HEK293 (cell line): ENCODE data around the gene PAX2.

ENCODE experiments used
- CTCF ChIA-PET: fragments of 350-600 bp; formaldehyde crosslinking; extraction: SDS; loops from one replicate; lab custom pipeline; 2021; ENCODE audit warnings: antibody characterized with exemption; lab: Yijun Ruan, JAX
- POLR2A ChIA-PET: fragments of 300-600 bp; formaldehyde crosslinking; extraction: SDS; loops from one replicate; lab custom pipeline; 2020; ENCODE audit warnings: antibody characterized with exemption, inconsistent platforms; lab: Yijun Ruan, JAX
- H3K27ac ChIP-seq: fragments of 200-500 bp; sonication (Bioruptor generic); 2 replicates; pipeline ENCODE4 v1.5.1; 2014; ENCODE audit warnings: low read depth, low read length, control low read depth, inconsistent platforms; ENCODE audit errors: extremely low read depth
- H3K36me3 ChIP-seq, 2 experiments: fragments of 200-500 bp in 1 of 2; sonication (Bioruptor generic) in 1 of 2; 1 replicate in 1 of 2; 2 replicates in 1 of 2; pipeline ENCODE4 v1.5.1; 2014 to 2017; ENCODE audit warnings: inconsistent platforms in 2 of 2, low read length in 2 of 2; ENCODE audit not compliant: control insufficient read depth in 2 of 2, insufficient read depth in 1 of 2
- H3K4me1 ChIP-seq: fragments of 200-500 bp; sonication (Bioruptor generic); 2 replicates; pipeline ENCODE4 v1.5.1; 2014; ENCODE audit warnings: mild to moderate bottlenecking, low read length, inconsistent platforms; ENCODE audit not compliant: control insufficient read depth, insufficient read depth
- H3K4me3 ChIP-seq: 2 replicates; pipeline ENCODE4 v1.5.1; 2011; ENCODE audit warnings: low read depth, mild to moderate bottlenecking, control low read depth, low read length, moderate library complexity
- H3K9me3 ChIP-seq: fragments of 200-500 bp; sonication (Bioruptor generic); 2 replicates; pipeline ENCODE4 v1.5.1; 2014; ENCODE audit warnings: low read depth, low read length, inconsistent platforms; ENCODE audit not compliant: control insufficient read depth, insufficient read depth
- GLI2 ChIP-seq: fragments of 450-650 bp; formaldehyde crosslinking; IDR thresholded peaks from 2 replicates; pipeline ENCODE4; 2017; ENCODE audit warnings: missing biosample characterization, missing genetic modification characterization, low read depth, borderline replicate concordance
- GLI4 ChIP-seq: fragments of 450-650 bp; formaldehyde crosslinking; IDR thresholded peaks from 2 replicates; pipeline ENCODE4 v1.5.1; 2016; ENCODE audit warnings: missing biosample characterization, missing genetic modification characterization
- OSR2 ChIP-seq: fragments of 450-650 bp; formaldehyde crosslinking; IDR thresholded peaks from 2 replicates; pipeline ENCODE4 v1.5.1; 2016; ENCODE audit warnings: missing biosample characterization, missing genetic modification characterization
- SCRT1 ChIP-seq: fragments of 450-650 bp; formaldehyde crosslinking; IDR thresholded peaks from 2 replicates; pipeline ENCODE4 v1.5.1; 2016; ENCODE audit warnings: missing biosample characterization, missing genetic modification characterization, borderline replicate concordance
- ZFP69B ChIP-seq: fragments of 450-650 bp; formaldehyde crosslinking; IDR thresholded peaks from 2 replicates; pipeline ENCODE4 v1.5.1; 2016; ENCODE audit warnings: missing biosample characterization, missing genetic modification characterization
- ZNF155 ChIP-seq: fragments of 450-650 bp; formaldehyde crosslinking; IDR thresholded peaks from 2 replicates; pipeline ENCODE4 v1.5.1; 2016; ENCODE audit warnings: missing biosample characterization, missing genetic modification characterization
- ZNF202 ChIP-seq: fragments of 450-650 bp; formaldehyde crosslinking; IDR thresholded peaks from 2 replicates; pipeline ENCODE4 v1.5.1; 2016; ENCODE audit warnings: missing biosample characterization, missing genetic modification characterization, borderline replicate concordance
- ZNF335 ChIP-seq: fragments of 450-650 bp; formaldehyde crosslinking; conservative IDR thresholded peaks from 2 replicates; pipeline ENCODE4 v1.5.1; 2016; ENCODE audit warnings: missing biosample characterization, missing genetic modification characterization
- ZNF391 ChIP-seq: fragments of 450-650 bp; formaldehyde crosslinking; IDR thresholded peaks from 2 replicates; pipeline ENCODE4 v1.5.1; 2016; ENCODE audit warnings: low read depth, missing biosample characterization, missing genetic modification characterization, borderline replicate concordance
- ZNF521 ChIP-seq: fragments of 450-650 bp; formaldehyde crosslinking; IDR thresholded peaks from 2 replicates; pipeline ENCODE4 v1.5.1; 2017; ENCODE audit warnings: missing biosample characterization, mild to moderate bottlenecking, missing genetic modification characterization
- ZNF571 ChIP-seq: fragments of 450-650 bp; formaldehyde crosslinking; IDR thresholded peaks from 2 replicates; pipeline ENCODE4 v1.5.0; 2017; ENCODE audit warnings: missing biosample characterization, missing genetic modification characterization
- ZNF658 ChIP-seq: fragments of 450-650 bp; formaldehyde crosslinking; IDR thresholded peaks from 2 replicates; pipeline ENCODE4; 2016; ENCODE audit warnings: missing biosample characterization, missing genetic modification characterization
- TF ChIP-seq, protein P1 (sequence below): fragments of 450-650 bp; formaldehyde crosslinking; IDR thresholded peaks from 2 replicates; pipeline ENCODE4 v1.5.1; 2016; ENCODE audit warnings: missing biosample characterization, missing genetic modification characterization
- TF ChIP-seq, protein P2 (sequence below): fragments of 450-650 bp; formaldehyde crosslinking; conservative IDR thresholded peaks from 2 replicates; pipeline ENCODE4 v1.5.1; 2016; ENCODE audit warnings: low read depth, missing biosample characterization, missing genetic modification characterization
- TF ChIP-seq, protein P3 (sequence below): fragments of 450-650 bp; formaldehyde crosslinking; IDR thresholded peaks from 2 replicates; pipeline ENCODE4 v1.5.1; 2016; ENCODE audit warnings: missing biosample characterization, missing genetic modification characterization
- TF ChIP-seq, protein P4 (sequence below): fragments of 450-650 bp; formaldehyde crosslinking; IDR thresholded peaks from 2 replicates; pipeline ENCODE4 v1.5.1; 2016; ENCODE audit warnings: missing biosample characterization, missing genetic modification characterization, low read depth
- TF ChIP-seq, protein P5 (sequence below): fragments of 450-650 bp; formaldehyde crosslinking; IDR thresholded peaks from 2 replicates; pipeline ENCODE4 v1.5.1; 2016; ENCODE audit warnings: missing biosample characterization, missing genetic modification characterization
- TF ChIP-seq, protein P6 (sequence below): fragments of 450-650 bp; formaldehyde crosslinking; IDR thresholded peaks from 2 replicates; pipeline ENCODE4 v1.5.1; 2017; ENCODE audit warnings: missing biosample characterization, missing genetic modification characterization
- TF ChIP-seq, protein P7 (sequence below): fragments of 450-650 bp; formaldehyde crosslinking; IDR thresholded peaks from 2 replicates; pipeline ENCODE4 v1.5.1; 2016; ENCODE audit warnings: missing biosample characterization, missing genetic modification characterization

Gene PAX2

DNA sequence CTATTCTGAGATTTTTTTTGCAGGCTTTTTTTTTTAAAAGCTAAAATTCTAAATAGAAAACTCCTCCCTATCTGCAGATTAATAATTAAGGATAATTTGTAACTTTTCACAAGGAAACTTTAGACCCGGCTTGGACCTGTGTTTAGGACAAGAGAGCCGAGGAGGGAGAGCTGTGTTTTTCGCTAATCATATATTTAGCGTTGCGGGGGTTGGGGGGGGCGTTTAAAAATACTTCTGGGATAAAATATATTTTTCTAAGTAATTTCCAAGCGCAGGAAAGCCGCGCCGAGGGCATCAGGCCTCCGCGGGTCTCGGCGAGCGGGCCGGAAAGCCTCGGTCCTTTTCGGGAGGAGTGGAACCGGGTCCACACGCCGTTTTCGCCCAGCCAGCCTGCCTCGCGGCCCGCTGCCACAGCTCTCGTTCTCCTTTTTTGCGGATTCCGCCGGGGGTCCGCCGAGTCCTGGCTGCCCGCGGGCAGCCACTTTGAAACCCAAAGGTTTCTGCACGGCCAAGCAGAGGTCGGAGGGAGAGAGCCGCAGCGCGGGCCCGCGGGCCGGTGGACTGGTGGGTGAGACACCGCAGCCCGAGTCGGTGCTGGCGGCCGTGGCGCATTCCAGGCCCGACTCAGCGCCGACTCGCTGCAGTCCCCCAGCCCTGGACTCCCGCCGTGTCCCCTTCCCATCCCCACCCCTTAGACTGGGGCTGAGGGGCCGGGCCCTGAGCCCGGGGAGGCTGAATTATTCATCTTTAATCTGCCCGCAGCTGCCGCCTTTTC lies 2.3 kb downstream of the PAX2 start:
- peaks cover 2% of the 10 kb centered on the region; the same call in 1 of the 2 replicates for H3K4me1 ChIP-seq
- H3K36me3 ChIP-seq: peaks cover 0 to 9% of the 10 kb centered on the region in 2 experiments; a peak in 1 of 3 replicates
- TF ChIP-seq, protein P1, sequence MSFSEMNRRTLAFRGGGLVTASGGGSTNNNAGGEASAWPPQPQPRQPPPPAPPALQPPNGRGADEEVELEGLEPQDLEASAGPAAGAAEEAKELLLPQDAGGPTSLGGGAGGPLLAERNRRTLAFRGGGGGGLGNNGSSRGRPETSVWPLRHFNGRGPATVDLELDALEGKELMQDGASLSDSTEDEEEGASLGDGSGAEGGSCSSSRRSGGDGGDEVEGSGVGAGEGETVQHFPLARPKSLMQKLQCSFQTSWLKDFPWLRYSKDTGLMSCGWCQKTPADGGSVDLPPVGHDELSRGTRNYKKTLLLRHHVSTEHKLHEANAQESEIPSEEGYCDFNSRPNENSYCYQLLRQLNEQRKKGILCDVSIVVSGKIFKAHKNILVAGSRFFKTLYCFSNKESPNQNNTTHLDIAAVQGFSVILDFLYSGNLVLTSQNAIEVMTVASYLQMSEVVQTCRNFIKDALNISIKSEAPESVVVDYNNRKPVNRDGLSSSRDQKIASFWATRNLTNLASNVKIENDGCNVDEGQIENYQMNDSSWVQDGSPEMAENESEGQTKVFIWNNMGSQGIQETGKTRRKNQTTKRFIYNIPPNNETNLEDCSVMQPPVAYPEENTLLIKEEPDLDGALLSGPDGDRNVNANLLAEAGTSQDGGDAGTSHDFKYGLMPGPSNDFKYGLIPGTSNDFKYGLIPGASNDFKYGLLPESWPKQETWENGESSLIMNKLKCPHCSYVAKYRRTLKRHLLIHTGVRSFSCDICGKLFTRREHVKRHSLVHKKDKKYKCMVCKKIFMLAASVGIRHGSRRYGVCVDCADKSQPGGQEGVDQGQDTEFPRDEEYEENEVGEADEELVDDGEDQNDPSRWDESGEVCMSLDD (tag by site-specific recombination): no peak
- TF ChIP-seq ZFP69B (tag by site-specific recombination) (no peak), ZNF521 (tag by site-specific recombination) (no peak), ZNF571 (tag by site-specific recombination) (no peak), GLI2 (no peak), OSR2 (tag by site-specific recombination) (no peak), ZNF335 (tag by site-specific recombination) (no peak), ZNF658 (no peak), SCRT1 (tag by site-specific recombination) (no peak), ZNF202 (no peak), ZNF391 (no peak), ZNF155 (tag by site-specific recombination) (no peak), GLI4 (no peak)
- TF ChIP-seq, protein P2, sequence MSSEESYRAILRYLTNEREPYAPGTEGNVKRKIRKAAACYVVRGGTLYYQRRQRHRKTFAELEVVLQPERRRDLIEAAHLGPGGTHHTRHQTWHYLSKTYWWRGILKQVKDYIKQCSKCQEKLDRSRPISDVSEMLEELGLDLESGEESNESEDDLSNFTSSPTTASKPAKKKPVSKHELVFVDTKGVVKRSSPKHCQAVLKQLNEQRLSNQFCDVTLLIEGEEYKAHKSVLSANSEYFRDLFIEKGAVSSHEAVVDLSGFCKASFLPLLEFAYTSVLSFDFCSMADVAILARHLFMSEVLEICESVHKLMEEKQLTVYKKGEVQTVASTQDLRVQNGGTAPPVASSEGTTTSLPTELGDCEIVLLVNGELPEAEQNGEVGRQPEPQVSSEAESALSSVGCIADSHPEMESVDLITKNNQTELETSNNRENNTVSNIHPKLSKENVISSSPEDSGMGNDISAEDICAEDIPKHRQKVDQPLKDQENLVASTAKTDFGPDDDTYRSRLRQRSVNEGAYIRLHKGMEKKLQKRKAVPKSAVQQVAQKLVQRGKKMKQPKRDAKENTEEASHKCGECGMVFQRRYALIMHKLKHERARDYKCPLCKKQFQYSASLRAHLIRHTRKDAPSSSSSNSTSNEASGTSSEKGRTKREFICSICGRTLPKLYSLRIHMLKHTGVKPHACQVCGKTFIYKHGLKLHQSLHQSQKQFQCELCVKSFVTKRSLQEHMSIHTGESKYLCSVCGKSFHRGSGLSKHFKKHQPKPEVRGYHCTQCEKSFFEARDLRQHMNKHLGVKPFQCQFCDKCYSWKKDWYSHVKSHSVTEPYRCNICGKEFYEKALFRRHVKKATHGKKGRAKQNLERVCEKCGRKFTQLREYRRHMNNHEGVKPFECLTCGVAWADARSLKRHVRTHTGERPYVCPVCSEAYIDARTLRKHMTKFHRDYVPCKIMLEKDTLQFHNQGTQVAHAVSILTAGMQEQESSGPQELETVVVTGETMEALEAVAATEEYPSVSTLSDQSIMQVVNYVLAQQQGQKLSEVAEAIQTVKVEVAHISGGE (tag by site-specific recombination): no peak
- TF ChIP-seq, protein P3, sequence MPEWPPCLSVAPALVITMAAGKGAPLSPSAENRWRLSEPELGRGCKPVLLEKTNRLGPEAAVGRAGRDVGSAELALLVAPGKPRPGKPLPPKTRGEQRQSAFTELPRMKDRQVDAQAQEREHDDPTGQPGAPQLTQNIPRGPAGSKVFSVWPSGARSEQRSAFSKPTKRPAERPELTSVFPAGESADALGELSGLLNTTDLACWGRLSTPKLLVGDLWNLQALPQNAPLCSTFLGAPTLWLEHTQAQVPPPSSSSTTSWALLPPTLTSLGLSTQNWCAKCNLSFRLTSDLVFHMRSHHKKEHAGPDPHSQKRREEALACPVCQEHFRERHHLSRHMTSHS (tag by site-specific recombination): no peak
- TF ChIP-seq, protein P4, sequence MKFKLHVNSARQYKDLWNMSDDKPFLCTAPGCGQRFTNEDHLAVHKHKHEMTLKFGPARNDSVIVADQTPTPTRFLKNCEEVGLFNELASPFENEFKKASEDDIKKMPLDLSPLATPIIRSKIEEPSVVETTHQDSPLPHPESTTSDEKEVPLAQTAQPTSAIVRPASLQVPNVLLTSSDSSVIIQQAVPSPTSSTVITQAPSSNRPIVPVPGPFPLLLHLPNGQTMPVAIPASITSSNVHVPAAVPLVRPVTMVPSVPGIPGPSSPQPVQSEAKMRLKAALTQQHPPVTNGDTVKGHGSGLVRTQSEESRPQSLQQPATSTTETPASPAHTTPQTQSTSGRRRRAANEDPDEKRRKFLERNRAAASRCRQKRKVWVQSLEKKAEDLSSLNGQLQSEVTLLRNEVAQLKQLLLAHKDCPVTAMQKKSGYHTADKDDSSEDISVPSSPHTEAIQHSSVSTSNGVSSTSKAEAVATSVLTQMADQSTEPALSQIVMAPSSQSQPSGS (tag by site-specific recombination): no peak
- TF ChIP-seq, protein P5, sequence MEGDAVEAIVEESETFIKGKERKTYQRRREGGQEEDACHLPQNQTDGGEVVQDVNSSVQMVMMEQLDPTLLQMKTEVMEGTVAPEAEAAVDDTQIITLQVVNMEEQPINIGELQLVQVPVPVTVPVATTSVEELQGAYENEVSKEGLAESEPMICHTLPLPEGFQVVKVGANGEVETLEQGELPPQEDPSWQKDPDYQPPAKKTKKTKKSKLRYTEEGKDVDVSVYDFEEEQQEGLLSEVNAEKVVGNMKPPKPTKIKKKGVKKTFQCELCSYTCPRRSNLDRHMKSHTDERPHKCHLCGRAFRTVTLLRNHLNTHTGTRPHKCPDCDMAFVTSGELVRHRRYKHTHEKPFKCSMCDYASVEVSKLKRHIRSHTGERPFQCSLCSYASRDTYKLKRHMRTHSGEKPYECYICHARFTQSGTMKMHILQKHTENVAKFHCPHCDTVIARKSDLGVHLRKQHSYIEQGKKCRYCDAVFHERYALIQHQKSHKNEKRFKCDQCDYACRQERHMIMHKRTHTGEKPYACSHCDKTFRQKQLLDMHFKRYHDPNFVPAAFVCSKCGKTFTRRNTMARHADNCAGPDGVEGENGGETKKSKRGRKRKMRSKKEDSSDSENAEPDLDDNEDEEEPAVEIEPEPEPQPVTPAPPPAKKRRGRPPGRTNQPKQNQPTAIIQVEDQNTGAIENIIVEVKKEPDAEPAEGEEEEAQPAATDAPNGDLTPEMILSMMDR: no peak
- TF ChIP-seq, protein P6, sequence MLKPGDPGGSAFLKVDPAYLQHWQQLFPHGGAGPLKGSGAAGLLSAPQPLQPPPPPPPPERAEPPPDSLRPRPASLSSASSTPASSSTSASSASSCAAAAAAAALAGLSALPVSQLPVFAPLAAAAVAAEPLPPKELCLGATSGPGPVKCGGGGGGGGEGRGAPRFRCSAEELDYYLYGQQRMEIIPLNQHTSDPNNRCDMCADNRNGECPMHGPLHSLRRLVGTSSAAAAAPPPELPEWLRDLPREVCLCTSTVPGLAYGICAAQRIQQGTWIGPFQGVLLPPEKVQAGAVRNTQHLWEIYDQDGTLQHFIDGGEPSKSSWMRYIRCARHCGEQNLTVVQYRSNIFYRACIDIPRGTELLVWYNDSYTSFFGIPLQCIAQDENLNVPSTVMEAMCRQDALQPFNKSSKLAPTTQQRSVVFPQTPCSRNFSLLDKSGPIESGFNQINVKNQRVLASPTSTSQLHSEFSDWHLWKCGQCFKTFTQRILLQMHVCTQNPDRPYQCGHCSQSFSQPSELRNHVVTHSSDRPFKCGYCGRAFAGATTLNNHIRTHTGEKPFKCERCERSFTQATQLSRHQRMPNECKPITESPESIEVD: no peak
- TF ChIP-seq, protein P7, sequence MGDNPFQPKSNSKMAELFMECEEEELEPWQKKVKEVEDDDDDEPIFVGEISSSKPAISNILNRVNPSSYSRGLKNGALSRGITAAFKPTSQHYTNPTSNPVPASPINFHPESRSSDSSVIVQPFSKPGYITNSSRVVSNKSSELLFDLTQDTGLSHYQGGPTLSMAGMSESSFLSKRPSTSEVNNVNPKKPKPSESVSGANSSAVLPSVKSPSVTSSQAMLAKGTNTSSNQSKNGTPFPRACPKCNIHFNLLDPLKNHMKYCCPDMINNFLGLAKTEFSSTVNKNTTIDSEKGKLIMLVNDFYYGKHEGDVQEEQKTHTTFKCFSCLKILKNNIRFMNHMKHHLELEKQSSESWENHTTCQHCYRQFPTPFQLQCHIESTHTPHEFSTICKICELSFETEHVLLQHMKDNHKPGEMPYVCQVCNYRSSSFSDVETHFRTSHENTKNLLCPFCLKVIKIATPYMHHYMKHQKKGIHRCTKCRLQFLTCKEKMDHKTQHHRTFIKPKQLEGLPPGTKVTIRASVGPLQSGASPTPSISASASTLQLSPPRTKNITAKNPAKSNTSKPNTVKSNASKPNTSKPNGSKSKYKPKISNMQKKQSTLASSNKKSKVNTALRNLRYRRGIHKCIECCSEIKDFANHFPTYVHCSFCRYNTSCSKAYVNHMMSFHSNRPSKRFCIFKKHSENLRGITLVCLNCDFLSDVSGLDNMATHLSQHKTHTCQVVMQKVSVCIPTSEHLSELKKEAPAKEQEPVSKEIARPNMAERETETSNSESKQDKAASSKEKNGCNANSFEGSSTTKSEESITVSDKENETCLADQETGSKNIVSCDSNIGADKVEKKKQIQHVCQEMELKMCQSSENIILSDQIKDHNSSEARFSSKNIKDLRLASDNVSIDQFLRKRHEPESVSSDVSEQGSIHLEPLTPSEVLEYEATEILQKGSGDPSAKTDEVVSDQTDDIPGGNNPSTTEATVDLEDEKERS (tag by site-specific recombination): no peak
- TF ChIP-seq, all 188 proteins: peak for 0
- ChIA-PET POLR2A (interaction anchor here (0.7 kb wide), 1 partner anchor 118 kb away, joined by 4 read pairs; no protein-coding TSS in a partner anchor), CTCF (interaction anchor here (0.7 to 1.1 kb wide), 2 partner anchors 37 to 124 kb away, joined by 3 to 8 read pairs; no protein-coding TSS in a partner anchor)
- H3K4me3 ChIP-seq: no peak overlapping the region
- H3K27ac ChIP-seq: no peak overlapping the region
- no peaks in the 10 kb centered on the region for H3K9me3 ChIP-seq
